CD8-positive, alpha-beta memory T cell (primary cell): ENCODE data around the gene IL11RA. TPM values are rescaled to one million over a fixed set of nuclear protein-coding genes. Genes with fewer than 3 reads are reported as not detected.
A peak's percentile ranks its signal among the peaks of the same experiment; 100 is the strongest.

Experiments
- CTCF ChIA-PET: fragments of 350-600 bp; sonication (Branson Sonifier 250); formaldehyde crosslinking; loops from one replicate; lab custom pipeline; 2021; ENCODE audit warnings: antibody characterized with exemption; lab: Charles Lee
- POLR2A ChIA-PET: fragments of 350-600 bp; sonication (Branson Sonifier 250); formaldehyde crosslinking; loops from one replicate; lab custom pipeline; 2021; ENCODE audit warnings: antibody characterized with exemption; lab: Charles Lee
- DNase-seq, 5 donors: peaks; one replicate each; pipeline versions ENCODE4 v3.0.0 to v3.0.0-alpha.2; 2020 to 2022; ENCODE audit warnings: mixed read lengths in 1 of 5
- H3K27ac ChIP-seq: one replicate; pipeline ENCODE4 v1.7.0; 2013; ENCODE audit warnings: low read depth, mild to moderate bottlenecking, low read length, moderate library complexity
- H3K27me3 ChIP-seq: 2 replicates; pipeline ENCODE4 v1.7.0; 2013; ENCODE audit warnings: low read length, mild to moderate bottlenecking; ENCODE audit not compliant: insufficient read depth, poor library complexity, severe bottlenecking
- H3K36me3 ChIP-seq: 2 replicates; pipeline ENCODE4 v1.7.0; 2013; ENCODE audit warnings: mild to moderate bottlenecking, low read length, moderate library complexity; ENCODE audit not compliant: insufficient read depth
- H3K4me1 ChIP-seq: 2 replicates; pipeline ENCODE4 v1.7.0; 2013; ENCODE audit warnings: mild to moderate bottlenecking, low read length, moderate library complexity; ENCODE audit not compliant: insufficient read depth
- H3K4me3 ChIP-seq: 2 replicates; pipeline ENCODE4 v1.7.0; 2013; ENCODE audit warnings: mild to moderate bottlenecking, low read length
- H3K9me3 ChIP-seq: 2 replicates; pipeline ENCODE4 v1.7.0; 2013; ENCODE audit warnings: mild to moderate bottlenecking, low read length
- H3K27ac Mint-ChIP-seq, 8 donors: one replicate each; pipeline ENCODE4 v1.8.0; 2020 to 2021; ENCODE audit warnings: mixed read lengths in 8 of 8, mild to moderate bottlenecking in 6 of 8, inconsistent platforms in 3 of 8, moderate library complexity in 3 of 8
- H3K27me3 Mint-ChIP-seq, 2 donors: one replicate each; pipeline ENCODE4 v1.8.0; 2020 to 2021; ENCODE audit warnings: mixed read lengths in 2 of 2, mild to moderate bottlenecking in 1 of 2, moderate library complexity in 1 of 2
- H3K36me3 Mint-ChIP-seq, 3 donors: one replicate each; pipeline ENCODE4 v1.8.0; 2020 to 2021; ENCODE audit warnings: mixed read lengths in 3 of 3, inconsistent platforms in 1 of 3, mild to moderate bottlenecking in 1 of 3
- H3K4me1 Mint-ChIP-seq, 3 donors: one replicate each; pipeline ENCODE4 v1.8.0; 2020 to 2021; ENCODE audit warnings: mixed read lengths in 3 of 3, inconsistent platforms in 1 of 3, mild to moderate bottlenecking in 1 of 3
- H3K4me3 Mint-ChIP-seq, 7 donors: one replicate each; pipeline ENCODE4 v1.8.0; 2020 to 2021; ENCODE audit warnings: mixed read lengths in 7 of 7, mild to moderate bottlenecking in 6 of 7, moderate library complexity in 4 of 7, inconsistent platforms in 2 of 7
- H3K9me3 Mint-ChIP-seq, 5 donors: one replicate each; pipeline ENCODE4 v1.8.0; 2020 to 2022; ENCODE audit warnings: mixed read lengths in 5 of 5, mild to moderate bottlenecking in 3 of 5, moderate library complexity in 2 of 5, inconsistent platforms in 1 of 5
- polyA plus RNA-seq: library from polyadenylated mRNA; unstranded; fragments of 300-500 nt; fragmentation: Illumina TruSeq; gene quantifications from one replicate; pipeline ENCODE4 v1.2.3, GENCODE V29; 2021
- total RNA-seq, 2 experiments: library from RNA; stranded (reverse); gene quantifications; one replicate each; pipeline ENCODE4 v1.2.3, GENCODE V29; 2021

IL11RA gene
- total and polyA plus RNA-seq, 3 experiments from 2014 or later, result 5.3 to 16.5 (median 15.6) TPM

GRCh38 chr9:34611811-34612787 lies 39.9 kb upstream of the IL11RA start, which contains the start of gene RPP25L:
TSS of gene RPP25L (minus strand) at chr9:34612097. CDS start at chr9:34611296, 801 bp downstream.
- POLR2A ChIA-PET, result interaction anchor here (0.6 to 1.6 kb wide), 8 partner anchors 8 to 53 kb away, joined by 3 to 13 read pairs (median 5); partner anchors contain the start of genes DCTN3, GALT and SIGMAR1
- H3K9me3 Mint-ChIP-seq, result no peaks in the 10 kb centered on the region

GRCh38 chr9:34612788-34613390 lies 39.1 kb upstream of the IL11RA start:
- H3K4me3 Mint-ChIP-seq, result peak overlapping the region; percentile 85 to 94 (median 88)
- no peaks in the 10 kb centered on the region for H3K9me3 Mint-ChIP-seq
- Histone ChIP-seq H3K9me3 (no peaks in the 10 kb centered on the region), H3K27me3 (no peaks in the 10 kb centered on the region), H3K27ac (peak overlapping the region; percentile 85), H3K4me1 (peaks cover 22% of the 10 kb centered on the region), H3K4me3 (peak overlapping the region; percentile 90), H3K36me3 (peaks cover 14% of the 10 kb centered on the region)
- peaks cover 4 to 55% (median 14%) of the 10 kb centered on the region in 3 donors for H3K36me3 Mint-ChIP-seq
- CTCF ChIA-PET, result interaction anchor here (0.7 to 2.7 kb wide), 19 partner anchors 8 to 612 kb away, joined by 3 to 29 read pairs (median 6); partner anchors contain the start of genes CCL27, DCTN3, GALT and IL11RA
- H3K4me1 Mint-ChIP-seq, result peaks cover 22 to 32% (median 26%) of the 10 kb centered on the region in 3 donors
- peak overlapping the region; percentile 3 to 95 (median 92) for H3K27ac Mint-ChIP-seq
- DNase-seq, result peak; percentile 61 to 75 (median 63)
- H3K27me3 Mint-ChIP-seq, result peaks cover 0 to 2% of the 10 kb centered on the region in 2 donors
- POLR2A ChIA-PET, result interaction anchor here (0.6 to 1.1 kb wide), 5 partner anchors 7 to 34 kb away, joined by 3 to 13 read pairs (median 4); partner anchors contain the start of genes DCTN3, GALT and SIGMAR1

More at GRCh38 chr9:34611811-34612787, 39.9 kb upstream of the IL11RA start, which contains the start of gene RPP25L:
- Mint-ChIP-seq H3K27me3 (peaks cover 0 to 2% of the 10 kb centered on the region in 2 donors), H3K4me3 (peak within 1 kb of the TSS; percentile 85 to 94 (median 88)), H3K36me3 (peaks cover 0 to 47% (median 12%) of the 10 kb centered on the region in 3 donors), H3K27ac (peak within 1 kb of the TSS; percentile 88 to 99 (median 93)), H3K4me1 (peaks cover 22 to 32% (median 26%) of the 10 kb centered on the region in 3 donors)
- CTCF ChIA-PET, result interaction anchor here (0.6 to 1.9 kb wide), 14 partner anchors 8 to 233 kb away, joined by 3 to 29 read pairs (median 6); partner anchors contain the start of genes CCL27, DCTN3, GALT and SIGMAR1
- no peaks in the 10 kb centered on the region for H3K9me3 ChIP-seq
- H3K36me3 ChIP-seq, result peaks cover 6% of the 10 kb centered on the region
- peak within 1 kb of the TSS; percentile 85 for H3K27ac ChIP-seq
- H3K27me3 ChIP-seq, result no peaks in the 10 kb centered on the region
- peak; percentile 79 to 88 (median 86) for DNase-seq
- peaks cover 22% of the 10 kb centered on the region for H3K4me1 ChIP-seq
- H3K4me3 ChIP-seq, result peak within 1 kb of the TSS; percentile 90

GRCh38 chr9:34615132-34615531 lies 36.9 kb upstream of the IL11RA start:
- CTCF ChIA-PET, result interaction anchor here (0.7 to 2.7 kb wide), 7 partner anchors 9 to 23 kb away, joined by 3 to 20 read pairs (median 5); partner anchors contain the start of gene SIGMAR1
- POLR2A ChIA-PET, result no interaction called here
- peaks cover 35% of the 10 kb centered on the region for H3K4me1 ChIP-seq
- Mint-ChIP-seq H3K9me3 (no peaks in the 10 kb centered on the region), H3K27me3 (peaks cover 0 to 2% of the 10 kb centered on the region in 2 donors), H3K4me3 (peak overlapping the region in 1 of 7 donors; percentile 15), H3K36me3 (peaks cover 6 to 67% (median 10%) of the 10 kb centered on the region in 3 donors), H3K27ac (peak overlapping the region in 1 of 8 donors; percentile 81), H3K4me1 (peaks cover 35 to 47% (median 35%) of the 10 kb centered on the region in 3 donors)
- H3K36me3 ChIP-seq, result peaks cover 16% of the 10 kb centered on the region
- H3K27me3 ChIP-seq, result no peaks in the 10 kb centered on the region
- no peaks in the 10 kb centered on the region for H3K9me3 ChIP-seq
- H3K4me3 ChIP-seq, result no peak overlapping the region
- DNase-seq, result no peak
- no peak overlapping the region for H3K27ac ChIP-seq

GRCh38 chr9:34620061-34620994 lies 31.7 kb upstream of the IL11RA start, which contains the start of gene DCTN3:
TSS of gene DCTN3 (minus strand) at chr9:34620495. CDS start at chr9:34620464, 31 bp downstream.
- peak within 1 kb of the TSS; percentile 93 to 97 (median 95) for H3K4me3 Mint-ChIP-seq
- peak within 1 kb of the TSS; percentile 59 for H3K27ac ChIP-seq

GRCh38 chr9:34623374-34624235 lies 28.4 kb upstream of the IL11RA start:
- Histone ChIP-seq H3K4me1 (peaks cover 29% of the 10 kb centered on the region), H3K36me3 (no peaks in the 10 kb centered on the region), H3K4me3 (no peak overlapping the region), H3K27ac (no peak overlapping the region), H3K9me3 (no peaks in the 10 kb centered on the region), H3K27me3 (peaks cover 59% of the 10 kb centered on the region)
- peak overlapping the region in 1 of 8 donors; percentile 49 for H3K27ac Mint-ChIP-seq
- ChIA-PET CTCF (interaction anchor here (7.6 kb wide), 1 partner anchor 12 kb away, joined by 97 read pairs; the partner anchor contains the start of gene SIGMAR1), POLR2A (interaction anchor here (0.6 kb wide), 1 partner anchor 42 kb away, joined by 3 read pairs; no protein-coding TSS in a partner anchor)
- H3K36me3 Mint-ChIP-seq, result peaks cover 0 to 9% (median 0%) of the 10 kb centered on the region in 3 donors
- peaks cover 53 to 58% of the 10 kb centered on the region in 2 donors for H3K27me3 Mint-ChIP-seq
- H3K4me3 Mint-ChIP-seq, result peak overlapping the region in 5 of 7 donors; percentile 50 to 58 (median 54)
- H3K4me1 Mint-ChIP-seq, result peaks cover 34 to 43% (median 36%) of the 10 kb centered on the region in 3 donors
- no peaks in the 10 kb centered on the region for H3K9me3 Mint-ChIP-seq
- DNase-seq, result no peak

More at GRCh38 chr9:34620061-34620994, 31.7 kb upstream of the IL11RA start, which contains the start of gene DCTN3:
- Histone ChIP-seq H3K36me3 (peaks cover 16% of the 10 kb centered on the region), H3K27me3 (peaks cover 27% of the 10 kb centered on the region), H3K4me1 (peaks cover 19% of the 10 kb centered on the region), H3K4me3 (peak within 1 kb of the TSS; percentile 64), H3K9me3 (no peaks in the 10 kb centered on the region)
- POLR2A ChIA-PET, result interaction anchor here (0.6 to 2.0 kb wide), 11 partner anchors 8 to 686 kb away, joined by 3 to 15 read pairs (median 4); partner anchors contain the start of genes GALT, RPP25L and SIGMAR1
- Mint-ChIP-seq H3K27me3 (peaks cover 30 to 31% of the 10 kb centered on the region in 2 donors), H3K9me3 (no peaks in the 10 kb centered on the region), H3K27ac (peak within 1 kb of the TSS; percentile 72 to 97 (median 95)), H3K36me3 (peaks cover 6 to 41% (median 10%) of the 10 kb centered on the region in 3 donors), H3K4me1 (peaks cover 28 to 42% (median 29%) of the 10 kb centered on the region in 3 donors)
- peak; percentile 86 to 96 (median 89) for DNase-seq
- CTCF ChIA-PET, result interaction anchor here (1.1 to 7.6 kb wide), 10 partner anchors 8 to 82 kb away, joined by 3 to 97 read pairs (median 6); partner anchors contain the start of genes ARID3C, GALT, RPP25L and SIGMAR1
